A673 (cell line): ENCODE data around the gene FOXN4. TPM values are rescaled to one million over a fixed set of nuclear protein-coding genes. Genes with fewer than 3 reads are reported as not detected.
"Not testable (repeated sequence)": the region's sequence is repeated elsewhere in the genome, so short reads cannot be mapped to it uniquely, and the experiment has no call there.

Experiments used
- BruUV-seq: library from RNA; stranded (reverse); fragments of 400-500 nt; replicated peaks from 2 replicates; lab custom pipeline; 2021; lab: Mats Ljungman, UMichigan
- CTCF ChIA-PET: fragments of 300-600 bp; sonication (Branson Sonifier 250); formaldehyde crosslinking; loops from one replicate; lab custom pipeline; 2022; ENCODE audit warnings: antibody characterized with exemption; lab: Charles Lee
- POLR2A ChIA-PET: fragments of 300-600 bp; sonication (Branson Sonifier 250); formaldehyde crosslinking; loops from one replicate; lab custom pipeline; 2022; ENCODE audit warnings: antibody characterized with exemption; ENCODE audit not compliant: low non-redundant PET; lab: Charles Lee
- DNase-seq: peaks from one replicate; pipeline ENCODE4 v3.0.0-alpha.2; 2015; ENCODE audit warnings: low spot score
- H3K27ac ChIP-seq: fragments of 200-600 bp; sonication (generic); 2 replicates; pipeline ENCODE4 v1.5.1; 2016; ENCODE audit warnings: mixed run types, low read depth, mild to moderate bottlenecking, mixed read lengths, antibody characterized with exemption, low read length; ENCODE audit not compliant: poor library complexity, severe bottlenecking
- H3K27me3 ChIP-seq: fragments of 200-600 bp; sonication (generic); replicated peaks from 2 replicates; pipeline ENCODE4 v1.6.1; 2017; ENCODE audit warnings: mixed run types, low read depth, mild to moderate bottlenecking, mixed read lengths, antibody characterized with exemption, low read length; ENCODE audit not compliant: insufficient read depth, poor library complexity
- H3K36me3 ChIP-seq: fragments of 200-600 bp; sonication (generic); 2 replicates; pipeline ENCODE4 v1.6.1; 2016; ENCODE audit warnings: mixed run types, mild to moderate bottlenecking, mixed read lengths, antibody characterized with exemption, low read length; ENCODE audit not compliant: insufficient read depth, poor library complexity, severe bottlenecking
- H3K4me1 ChIP-seq: fragments of 200-600 bp; sonication (generic); 2 replicates; pipeline ENCODE4 v1.6.1; 2017; ENCODE audit warnings: mixed run types, mild to moderate bottlenecking, mixed read lengths, antibody characterized with exemption, low read length; ENCODE audit not compliant: insufficient read depth, poor library complexity, severe bottlenecking
- H3K4me3 ChIP-seq: fragments of 200-600 bp; sonication (generic); 2 replicates; pipeline ENCODE4 v1.5.1; 2016; ENCODE audit warnings: low read depth, mixed run types, mild to moderate bottlenecking, mixed read lengths, low read length; ENCODE audit not compliant: poor library complexity, severe bottlenecking
- H3K9me3 ChIP-seq: fragments of 200-600 bp; sonication (generic); 2 replicates; pipeline ENCODE4 v1.6.1; 2016; ENCODE audit warnings: mixed run types, low read depth, mild to moderate bottlenecking, mixed read lengths, antibody characterized with exemption, low read length; ENCODE audit not compliant: poor library complexity, severe bottlenecking
- EZH2 ChIP-seq: fragments of 200-600 bp; sonication (generic); IDR thresholded peaks from 2 replicates; pipeline ENCODE4 v1.6.1; 2017; ENCODE audit warnings: borderline replicate concordance, low read depth, mild to moderate bottlenecking, mixed read lengths, antibody characterized with exemption, low read length; ENCODE audit not compliant: poor library complexity, severe bottlenecking
- intact Hi-C: fragments of 100-400 bp; cut with micrococcal nuclease; formaldehyde crosslinking; loops from one replicate; pipeline ENCODE4 v1.10.0; 2022; ENCODE audit not compliant: unreplicated experiment
- total RNA-seq: library from RNA; stranded (reverse); gene quantifications from 2 replicates; pipeline ENCODE4 v1.2.3, GENCODE V29; 2021
- TF ChIP-seq, protein P1 (sequence below): fragments of 300-800, 200-600 bp; sonication (generic); conservative IDR thresholded peaks from 2 replicates; pipeline ENCODE4 v1.5.1; 2017; ENCODE audit warnings: low read depth, mild to moderate bottlenecking, antibody characterized with exemption, low read length, moderate library complexity, mixed read lengths

The FOXN4 gene
- total RNA-seq, 1 experiment from 2014 or later = not detected

DNA sequence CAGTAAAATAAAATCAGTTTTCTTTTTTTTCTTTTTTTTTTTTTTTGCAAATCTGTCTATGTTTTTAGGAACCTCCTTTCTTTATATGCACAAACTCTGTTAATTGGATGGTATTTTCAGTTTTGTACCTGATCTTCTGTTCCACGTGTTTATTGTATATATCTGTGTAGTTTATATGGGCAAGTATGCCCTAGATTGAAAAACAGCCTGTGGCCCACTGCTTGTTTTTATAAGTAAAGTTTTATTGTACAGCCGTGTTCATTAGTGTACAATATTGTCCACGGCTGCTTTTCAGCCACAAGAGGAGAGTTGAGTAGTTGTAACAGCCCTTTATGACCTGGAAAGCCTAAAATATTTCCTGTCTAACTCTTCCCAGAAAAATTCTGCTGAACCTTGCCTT lies 19.9 kb upstream of the FOXN4 start:
- POLR2A ChIA-PET = no interaction called here

DNA sequence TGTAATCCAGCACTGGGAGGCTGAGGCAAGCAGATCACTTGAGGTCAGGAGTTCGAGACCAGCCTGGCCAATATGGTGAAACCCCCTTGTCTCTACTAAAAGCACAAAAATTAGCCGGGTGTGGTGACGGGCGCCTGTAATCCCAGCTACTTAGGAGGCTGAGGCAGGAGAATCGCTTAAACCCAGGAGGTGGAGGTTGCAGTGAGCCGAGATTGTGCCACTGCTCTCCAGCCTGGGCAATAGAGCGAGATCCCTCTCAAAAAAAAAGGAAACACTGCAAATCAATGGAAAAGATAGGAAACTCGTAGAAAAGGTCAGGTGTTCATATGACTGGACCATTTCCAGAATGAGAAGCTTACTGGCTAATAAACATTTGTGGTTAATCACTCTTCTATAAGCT lies 12.2 kb upstream of the FOXN4 start:
- H3K4me1 ChIP-seq, H3K4me3 ChIP-seq, CTCF ChIA-PET, H3K9me3 ChIP-seq, intact Hi-C loops, DNase-seq, H3K27ac ChIP-seq, H3K36me3 ChIP-seq, BruUV-seq, POLR2A ChIA-PET: not testable (repeated sequence)
- H3K27me3 ChIP-seq = peaks cover 16% of the 10 kb centered on the region

More for the DNA sequence above, 19.9 kb upstream of the FOXN4 start:
- no TSS peak for BruUV-seq
- CTCF ChIA-PET = no interaction called here
- no peak overlapping the region for H3K27ac ChIP-seq
- H3K27me3 ChIP-seq = peaks cover 3% of the 10 kb centered on the region
- H3K36me3 ChIP-seq = no peaks in the 10 kb centered on the region
- no peak for DNase-seq
- no peak for TF ChIP-seq EZH2
- no peak overlapping the region for H3K4me3 ChIP-seq
- H3K9me3 ChIP-seq = no peaks in the 10 kb centered on the region
- intact Hi-C loops = no loop called here
- no peaks in the 10 kb centered on the region for H3K4me1 ChIP-seq

DNA sequence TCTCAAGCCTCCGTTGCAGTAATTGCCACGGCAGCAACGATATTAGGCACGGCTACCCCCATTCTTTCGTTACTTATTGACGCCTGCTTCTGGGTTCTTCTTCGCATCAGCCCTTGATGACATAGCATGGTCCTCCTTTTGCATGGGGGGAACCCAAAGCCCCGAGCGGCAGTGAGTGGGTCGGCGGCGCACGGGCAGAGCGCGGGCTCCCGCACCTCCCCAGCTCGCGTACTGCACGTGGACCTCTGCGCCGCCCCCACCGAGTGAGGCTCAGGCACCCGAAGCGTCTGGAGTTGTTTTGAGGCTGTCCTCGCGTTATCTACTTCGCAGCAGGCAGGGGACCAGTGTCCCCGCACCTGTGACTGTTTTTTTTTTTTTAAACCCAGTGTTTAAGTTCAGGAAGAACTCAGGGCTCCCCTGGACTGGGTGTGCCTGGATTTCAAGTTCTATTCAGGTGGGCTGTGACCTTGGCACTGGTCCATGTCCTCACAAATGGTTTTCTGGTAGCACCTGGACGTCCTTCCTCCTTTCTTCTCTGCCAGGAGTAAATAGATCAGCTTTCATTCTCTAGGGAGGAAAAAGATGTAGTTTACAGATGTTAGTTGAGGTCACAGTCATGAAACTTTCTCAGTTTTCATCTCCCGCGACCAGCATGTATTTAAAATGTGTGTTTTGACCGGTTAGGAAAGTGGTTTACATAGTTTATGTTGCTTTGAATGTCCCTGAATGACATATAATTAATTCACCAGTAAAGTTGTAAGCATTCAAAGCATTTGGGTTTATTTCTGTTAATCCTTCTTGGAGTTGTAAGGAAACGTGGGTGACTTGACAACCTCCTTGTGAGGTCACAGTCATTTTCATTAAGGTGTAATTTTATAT lies 1.4 kb upstream of the FOXN4 start:
- Histone ChIP-seq H3K4me3 (peak overlapping the region; percentile 42), H3K4me1 (peaks cover 6% of the 10 kb centered on the region), H3K27me3 (peaks cover 48% of the 10 kb centered on the region), H3K9me3 (no peaks in the 10 kb centered on the region), H3K27ac (no peak overlapping the region), H3K36me3 (no peaks in the 10 kb centered on the region)
- no peak for DNase-seq
- TF ChIP-seq EZH2 = peak; percentile 71
- TF ChIP-seq, protein P1, sequence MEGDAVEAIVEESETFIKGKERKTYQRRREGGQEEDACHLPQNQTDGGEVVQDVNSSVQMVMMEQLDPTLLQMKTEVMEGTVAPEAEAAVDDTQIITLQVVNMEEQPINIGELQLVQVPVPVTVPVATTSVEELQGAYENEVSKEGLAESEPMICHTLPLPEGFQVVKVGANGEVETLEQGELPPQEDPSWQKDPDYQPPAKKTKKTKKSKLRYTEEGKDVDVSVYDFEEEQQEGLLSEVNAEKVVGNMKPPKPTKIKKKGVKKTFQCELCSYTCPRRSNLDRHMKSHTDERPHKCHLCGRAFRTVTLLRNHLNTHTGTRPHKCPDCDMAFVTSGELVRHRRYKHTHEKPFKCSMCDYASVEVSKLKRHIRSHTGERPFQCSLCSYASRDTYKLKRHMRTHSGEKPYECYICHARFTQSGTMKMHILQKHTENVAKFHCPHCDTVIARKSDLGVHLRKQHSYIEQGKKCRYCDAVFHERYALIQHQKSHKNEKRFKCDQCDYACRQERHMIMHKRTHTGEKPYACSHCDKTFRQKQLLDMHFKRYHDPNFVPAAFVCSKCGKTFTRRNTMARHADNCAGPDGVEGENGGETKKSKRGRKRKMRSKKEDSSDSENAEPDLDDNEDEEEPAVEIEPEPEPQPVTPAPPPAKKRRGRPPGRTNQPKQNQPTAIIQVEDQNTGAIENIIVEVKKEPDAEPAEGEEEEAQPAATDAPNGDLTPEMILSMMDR = no peak
- ChIA-PET POLR2A (no interaction called here), CTCF (no interaction called here)
- BruUV-seq = no TSS peak
- intact Hi-C loops = no loop called here

DNA sequence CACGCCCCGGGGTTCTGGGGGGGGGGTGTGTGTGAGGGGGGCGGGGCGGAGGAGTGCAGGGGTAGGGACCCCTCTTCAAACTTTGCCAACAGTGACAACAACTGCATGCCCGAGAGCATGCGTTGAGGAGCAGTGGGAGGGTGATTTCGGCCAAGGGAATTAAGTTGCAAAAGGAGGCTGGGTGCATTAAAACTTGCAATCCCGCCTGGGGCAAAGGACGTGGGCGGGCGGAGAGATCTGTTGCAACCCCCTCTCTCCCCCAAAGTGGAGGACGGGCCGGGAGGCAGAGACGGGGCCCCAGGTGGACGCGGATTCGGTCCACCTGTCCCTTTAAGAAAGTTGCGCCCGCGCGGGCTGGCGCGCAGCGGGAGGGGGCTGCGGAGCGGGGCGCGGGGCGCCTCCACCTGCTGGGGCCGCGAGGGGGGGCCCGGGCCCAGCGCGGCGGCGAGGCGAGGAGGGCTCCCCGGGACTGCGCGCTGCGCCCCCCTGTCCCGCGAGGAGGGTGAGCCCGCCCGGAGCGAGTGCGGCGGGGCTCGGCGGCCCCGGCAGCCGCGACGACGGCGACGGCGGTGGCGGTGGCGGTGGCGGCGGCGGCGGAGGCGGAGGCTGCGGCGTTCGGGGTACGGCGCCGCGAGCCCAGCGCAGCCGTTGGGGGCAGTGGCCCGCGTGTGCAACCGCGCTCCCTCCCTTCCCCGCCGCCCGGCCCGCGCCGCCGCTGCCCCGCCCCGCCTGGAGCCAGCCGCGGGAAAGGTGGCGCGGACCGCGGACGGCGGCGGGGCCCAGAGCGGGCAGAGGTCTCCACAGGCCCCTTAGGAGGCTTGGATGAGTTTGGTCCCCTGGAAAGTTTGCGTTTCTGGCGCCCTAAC lies 530 bp upstream of the FOXN4 start:
- ChIA-PET CTCF (no interaction called here), POLR2A (no interaction called here)
- peaks cover 51% of the 10 kb centered on the region for H3K27me3 ChIP-seq
- no peak overlapping the region for H3K27ac ChIP-seq
- intact Hi-C loops = no loop called here
- H3K4me1 ChIP-seq = peaks cover 6% of the 10 kb centered on the region
- no peak for TF ChIP-seq EZH2
- TF ChIP-seq, protein P1 = no peak
- peak; percentile 32 for DNase-seq
- no peaks in the 10 kb centered on the region for H3K9me3 ChIP-seq
- peak overlapping the region; percentile 42 for H3K4me3 ChIP-seq
- no TSS peak for BruUV-seq
- no peaks in the 10 kb centered on the region for H3K36me3 ChIP-seq
